HepG2 (cell line): ENCODE measurements around the gene KLHDC2. TPM values are rescaled to one million over a fixed set of nuclear protein-coding genes. Genes with fewer than 3 reads are reported as not detected.

ENCODE experiments used
- CCAR2 ChIP-seq: fragments of 200-400 bp; formaldehyde crosslinking; optimal IDR thresholded peaks from 2 replicates; pipeline ENCODE3; 2018; ENCODE audit warnings: low read depth, mild to moderate bottlenecking, low read length, moderate library complexity
- FOXK1 ChIP-seq: sonication (generic); formaldehyde crosslinking; IDR thresholded peaks from 2 replicates; pipeline ENCODE4 v1.4.0; 2020; ENCODE audit warnings: low read depth, missing genetic modification reagents, borderline replicate concordance
- GFI1 ChIP-seq: sonication (generic); formaldehyde crosslinking; IDR thresholded peaks from 2 replicates; pipeline ENCODE4 v1.5.0; 2020; ENCODE audit warnings: missing genetic modification reagents, mild to moderate bottlenecking, borderline replicate concordance
- KDM1A ChIP-seq: IDR thresholded peaks from 2 replicates; pipeline ENCODE4 v1.6.1; 2016; ENCODE audit warnings: missing compliant biosample characterization
- MED1 ChIP-seq: sonication (generic); formaldehyde crosslinking; IDR thresholded peaks from 2 replicates; pipeline ENCODE4 v1.4.0; 2020; ENCODE audit warnings: missing genetic modification reagents
- NFAT5 ChIP-seq: sonication (generic); formaldehyde crosslinking; IDR thresholded peaks from 2 replicates; pipeline ENCODE4 v1.4.0; 2020; ENCODE audit warnings: missing genetic modification reagents
- NFIB ChIP-seq: sonication (generic); formaldehyde crosslinking; IDR thresholded peaks from 2 replicates; pipeline ENCODE4 v1.9.0; 2021; ENCODE audit warnings: missing genetic modification reagents, mild to moderate bottlenecking, borderline replicate concordance
- PATZ1 ChIP-seq: sonication (generic); formaldehyde crosslinking; IDR thresholded peaks from 2 replicates; pipeline ENCODE4 v1.4.0; 2020; ENCODE audit warnings: missing genetic modification reagents
- REPIN1 ChIP-seq: sonication (generic); formaldehyde crosslinking; IDR thresholded peaks from 2 replicates; pipeline ENCODE4 v1.8.0; 2022; ENCODE audit warnings: missing genetic modification reagents, low read depth, mild to moderate bottlenecking, borderline replicate concordance
- SMAD3 ChIP-seq: sonication (generic); formaldehyde crosslinking; IDR thresholded peaks from 2 replicates; pipeline ENCODE4 v1.4.0; 2020; ENCODE audit warnings: missing genetic modification reagents
- TCF7 ChIP-seq: sonication (generic); IDR thresholded peaks from 2 replicates; pipeline ENCODE4 v1.6.1; 2016; ENCODE audit warnings: antibody characterized with exemption, low read depth
- TOE1 ChIP-seq: sonication (generic); formaldehyde crosslinking; IDR thresholded peaks from 2 replicates; pipeline ENCODE4 v1.4.0; 2020; ENCODE audit warnings: mild to moderate bottlenecking, missing genetic modification reagents
- TOPORS ChIP-seq: sonication (generic); formaldehyde crosslinking; IDR thresholded peaks from 2 replicates; pipeline ENCODE4 v1.8.0; 2023; ENCODE audit warnings: mild to moderate bottlenecking, missing genetic modification reagents
- YEATS4 ChIP-seq: sonication (generic); formaldehyde crosslinking; IDR thresholded peaks from 2 replicates; pipeline ENCODE4 v1.4.0; 2020; ENCODE audit warnings: missing genetic modification reagents, borderline replicate concordance
- ZNF143 ChIP-seq: sonication (generic); formaldehyde crosslinking; IDR thresholded peaks from 2 replicates; pipeline ENCODE4 v1.4.0; 2020; ENCODE audit warnings: missing genetic modification reagents
- ZNF235 ChIP-seq: sonication (generic); formaldehyde crosslinking; IDR thresholded peaks from 2 replicates; pipeline ENCODE4 v1.8.1; 2023; ENCODE audit warnings: mild to moderate bottlenecking, missing genetic modification reagents, borderline replicate concordance
- ZNF276 ChIP-seq: sonication (generic); formaldehyde crosslinking; IDR thresholded peaks from 2 replicates; pipeline ENCODE4 v1.4.0; 2020; ENCODE audit warnings: mild to moderate bottlenecking, low read depth, missing genetic modification reagents
- ZNF740 ChIP-seq: sonication (generic); formaldehyde crosslinking; IDR thresholded peaks from 2 replicates; pipeline ENCODE4 v1.4.0; 2020; ENCODE audit warnings: missing genetic modification reagents
- ZNF788 ChIP-seq: sonication (generic); formaldehyde crosslinking; IDR thresholded peaks from 2 replicates; pipeline ENCODE4 v1.5.0; 2020; ENCODE audit warnings: mild to moderate bottlenecking, missing genetic modification reagents, borderline replicate concordance
- ZSCAN22 ChIP-seq: sonication (generic); formaldehyde crosslinking; IDR thresholded peaks from 2 replicates; pipeline ENCODE4 v1.4.0; 2020; ENCODE audit warnings: mild to moderate bottlenecking, missing genetic modification reagents
- ZSCAN30 ChIP-seq: sonication (generic); formaldehyde crosslinking; IDR thresholded peaks from 2 replicates; pipeline ENCODE4 v1.5.0; 2020; ENCODE audit warnings: mild to moderate bottlenecking, missing genetic modification reagents
- polyA plus RNA-seq, 8 experiments: library from polyadenylated mRNA; depleted of rRNA in 3 of 8; stranded (reverse) in 7 of 8; unstranded in 1 of 8; fragments of >200 nt; fragmentation: Illumina TruSeq in 4 of 8; extraction: Trizol in 4 of 8; gene quantifications; 2 replicates each; pipeline versions ENCODE4 v1.2.1 to v1.2.3, GENCODE V29; 2011 to 2016; ENCODE audit warnings: low read depth in 4 of 8, missing spikeins in 1 of 8, mixed read lengths in 1 of 8; ENCODE audit not compliant: insufficient read depth in 1 of 8
- total RNA-seq, 5 experiments: library from RNA; depleted of rRNA; stranded (reverse); fragments of >200 nt; fragmentation: Illumina TruSeq; extraction: Trizol; gene quantifications; 2 replicates each; pipeline ENCODE4 v1.2.3, GENCODE V29; 2016; ENCODE audit warnings: low read depth in 1 of 5

Gene KLHDC2
- total and polyA plus RNA-seq, 2 of the 13 experiments (the other 11 are each of a cell fraction or from before 2014, with no cell fraction given) = 95.5 to 170 TPM

GRCh38 chr14:49770212-49770817 lies 2.4 kb downstream of the KLHDC2 start (continued):
- peak; percentile 88; the same call in 1 of the 2 replicates for TF ChIP-seq REPIN1 (CRISPR knock-in tag)
- no peak for TF ChIP-seq SMAD3 (CRISPR knock-in tag)
- peak; percentile 87 for TF ChIP-seq MED1 (CRISPR knock-in tag)
- no peak for TF ChIP-seq NFAT5
- no peak for TF ChIP-seq ZNF740 (CRISPR knock-in tag)
- no peak for TF ChIP-seq KDM1A (CRISPR knock-in tag)
- 0 out of 2 replicates have a peak, but pooled peaks have one; percentile 13 for TF ChIP-seq TOE1 (CRISPR knock-in tag)
- no peak for TF ChIP-seq ZSCAN30 (CRISPR knock-in tag)
- peak; percentile 61; the same call in 1 of the 2 replicates for TF ChIP-seq TOPORS (CRISPR knock-in tag)
- peak; percentile 72 for TF ChIP-seq PATZ1 (CRISPR knock-in tag)
- TF ChIP-seq CCAR2 = no peak
- peak; percentile 73 for TF ChIP-seq TCF7
- no peak for TF ChIP-seq NFIB (CRISPR knock-in tag)
- no peak for TF ChIP-seq ZNF235 (CRISPR knock-in tag)
- no peak for TF ChIP-seq ZSCAN22 (CRISPR knock-in tag)
- 0 out of 2 replicates have a peak, but pooled peaks have one; percentile 28 for TF ChIP-seq ZNF276 (CRISPR knock-in tag)
- TF ChIP-seq ZNF788 (CRISPR knock-in tag) = no peak
- no peak for TF ChIP-seq YEATS4 (CRISPR knock-in tag)
- peak; percentile 71; the same call in 1 of the 2 replicates for TF ChIP-seq GFI1 (CRISPR knock-in tag)
- TF ChIP-seq FOXK1 = peak; percentile 87; the same call in 1 of the 2 replicates
- TF ChIP-seq ZNF143 (CRISPR knock-in tag) = no peak
